Vagina (tissue), 2 donors: ENCODE results near the gene FAM76B.

Experiments used
- CTCF ChIP-seq, 3 experiments: fragments of 450-650 bp in 2 of 3; fragments of 200-600 bp in 1 of 3; sonication (generic) in 1 of 3; IDR thresholded peaks; one replicate each; pipeline ENCODE4 v1.5.1; 2017 to 2019; ENCODE audit warnings: antibody characterized with exemption in 3 of 3, mild to moderate bottlenecking in 2 of 3, moderate library complexity in 2 of 3
- POLR2A ChIP-seq, 2 donors: fragments of 450-650 bp; IDR thresholded peaks; one replicate each; pipeline ENCODE4 v1.6.1; 2017; ENCODE audit warnings: antibody characterized with exemption in 2 of 2, mild to moderate bottlenecking in 2 of 2, moderate library complexity in 2 of 2

GRCh38 chr11:95780544-95780943 lies 9.0 kb downstream of the FAM76B start:
- TF ChIP-seq POLR2A (IDR thresholded peaks at IDR 0.05) (no peak), CTCF (IDR thresholded peaks at IDR 0.05) (no peak)
